Measurements from ENCODE around the gene GNL3.

GNL3 gene

GRCh38 chr3:52678265-52679198 lies 7.3 kb upstream of the GNL3 start:
- H4K20me1 ChIP-seq (ENCODE audit: insufficient read depth, low read length), result no peaks in the 10 kb centered on the region
- no peak overlapping the region for H3K27ac ChIP-seq (ENCODE audit: low read length)
- no peaks in the 10 kb centered on the region for H3K9me3 ChIP-seq (ENCODE audit: insufficient read depth, low read length)
- H3K27me3 ChIP-seq (ENCODE audit: low read depth, low read length), result no peaks in the 10 kb centered on the region
- H3K9ac ChIP-seq (ENCODE audit: low read length), result no peak overlapping the region
- H2AFZ ChIP-seq (ENCODE audit: low read depth, low read length), result no peak overlapping the region
- H3K4me1 ChIP-seq (ENCODE audit: low read length), result peaks cover 22% of the 10 kb centered on the region
- TF ChIP-seq EZH2phosphoT487 (IDR thresholded peaks at IDR 0.05; ENCODE audit: low read depth) (no peak), CTCF (IDR thresholded peaks at IDR 0.05; ENCODE audit: low read depth, low read length) (no peak)
- peaks cover 42% of the 10 kb centered on the region for H3K79me2 ChIP-seq (ENCODE audit: low read length)
- no peak overlapping the region for H3K4me2 ChIP-seq (ENCODE audit: low read length)
- peaks cover 38% of the 10 kb centered on the region for H3K36me3 ChIP-seq (replicated peaks; ENCODE audit: low read depth, low read length)
- no peak overlapping the region for H3K4me3 ChIP-seq (ENCODE audit: low read length)

DNA sequence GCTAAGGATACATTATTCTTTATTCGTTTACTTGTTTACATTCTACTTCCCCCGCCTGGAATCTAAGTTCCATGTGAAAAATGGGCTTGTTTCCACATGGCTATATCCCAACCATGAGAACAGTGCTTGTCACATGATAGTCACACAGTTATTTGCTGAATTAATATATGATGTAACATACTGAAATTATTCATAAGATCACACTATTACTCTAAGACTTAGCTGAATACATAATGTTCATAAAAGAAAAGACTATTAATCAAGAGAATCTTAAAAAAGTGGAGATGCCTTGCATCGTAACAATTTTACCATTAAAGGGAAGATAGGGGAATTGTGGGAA lies 6.7 kb upstream of the GNL3 start:
- Histone ChIP-seq H4K20me1 (ENCODE audit: insufficient read depth, low read length) (no peaks in the 10 kb centered on the region), H3K27ac (ENCODE audit: low read length) (no peak overlapping the region), H3K9me3 (ENCODE audit: insufficient read depth, low read length) (no peaks in the 10 kb centered on the region), H3K36me3 (replicated peaks; ENCODE audit: low read depth, low read length) (peaks cover 38% of the 10 kb centered on the region), H3K4me3 (ENCODE audit: low read length) (no peak overlapping the region), H2AFZ (ENCODE audit: low read depth, low read length) (no peak overlapping the region), H3K4me1 (ENCODE audit: low read length) (peaks cover 27% of the 10 kb centered on the region), H3K9ac (ENCODE audit: low read length) (no peak overlapping the region), H3K79me2 (ENCODE audit: low read length) (peaks cover 48% of the 10 kb centered on the region), H3K27me3 (ENCODE audit: low read depth, low read length) (no peaks in the 10 kb centered on the region), H3K4me2 (ENCODE audit: low read length) (no peak overlapping the region)
- TF ChIP-seq CTCF (IDR thresholded peaks at IDR 0.05; ENCODE audit: low read depth, low read length), result no peak

DNA sequence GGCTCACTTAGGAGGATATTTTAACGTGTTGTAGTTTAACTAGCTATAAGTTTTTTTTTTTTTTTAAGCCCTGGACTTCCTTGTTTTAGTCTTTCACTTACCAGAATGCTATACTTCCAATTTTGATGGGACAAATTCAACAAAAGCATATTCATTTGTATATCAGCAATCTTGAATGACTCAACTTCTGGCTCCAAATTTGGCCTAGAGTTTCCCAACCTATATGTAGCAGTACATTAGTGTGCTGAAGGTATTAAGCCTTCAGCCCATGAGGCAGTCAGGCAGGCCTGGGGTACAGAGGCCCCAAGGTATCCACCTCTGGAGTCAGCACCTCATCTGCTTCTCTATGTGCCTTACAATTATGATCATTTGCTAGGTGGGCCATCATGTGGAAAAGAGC lies 6.0 kb upstream of the GNL3 start:
- Histone ChIP-seq H3K27me3 (ENCODE audit: low read depth, low read length) (no peaks in the 10 kb centered on the region), H2AFZ (ENCODE audit: low read depth, low read length) (no peak overlapping the region), H3K36me3 (replicated peaks; ENCODE audit: low read depth, low read length) (peaks cover 38% of the 10 kb centered on the region), H4K20me1 (ENCODE audit: insufficient read depth, low read length) (no peaks in the 10 kb centered on the region), H3K4me1 (ENCODE audit: low read length) (peaks cover 33% of the 10 kb centered on the region), H3K4me3 (ENCODE audit: low read length) (no peak overlapping the region), H3K4me2 (ENCODE audit: low read length) (no peak overlapping the region), H3K27ac (ENCODE audit: low read length) (no peak overlapping the region), H3K9me3 (ENCODE audit: insufficient read depth, low read length) (no peaks in the 10 kb centered on the region), H3K79me2 (ENCODE audit: low read length) (peaks cover 54% of the 10 kb centered on the region), H3K9ac (ENCODE audit: low read length) (no peak overlapping the region)
- TF ChIP-seq CTCF (IDR thresholded peaks at IDR 0.05; ENCODE audit: low read depth, low read length), result no peak
- TF ChIP-seq EZH2phosphoT487 (IDR thresholded peaks at IDR 0.05; ENCODE audit: low read depth), result no peak

DNA sequence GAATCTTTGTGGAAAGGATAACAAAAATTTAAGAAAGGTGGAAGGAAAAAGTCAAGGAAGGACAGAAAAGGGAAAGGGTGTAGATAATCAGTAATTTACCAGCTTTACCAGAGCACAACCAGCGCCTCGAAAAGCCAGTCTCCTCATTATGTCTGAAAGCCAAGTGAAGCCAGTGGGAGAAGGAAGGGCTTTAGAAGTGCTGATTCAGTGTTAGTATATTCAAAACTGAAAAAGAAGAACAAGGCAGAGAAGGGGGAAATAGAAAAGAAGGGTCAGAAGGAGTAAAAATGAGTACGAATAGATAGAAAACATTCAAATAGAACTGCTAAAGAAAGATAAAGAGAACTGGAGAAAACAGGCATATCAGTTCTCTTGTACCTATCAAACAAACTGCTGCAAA lies 4.2 kb upstream of the GNL3 start:
- Histone ChIP-seq H2AFZ (ENCODE audit: low read depth, low read length) (no peak overlapping the region), H3K4me3 (ENCODE audit: low read length) (peak overlapping the region; percentile 15), H4K20me1 (ENCODE audit: insufficient read depth, low read length) (no peaks in the 10 kb centered on the region), H3K4me1 (ENCODE audit: low read length) (peaks cover 33% of the 10 kb centered on the region), H3K9me3 (ENCODE audit: insufficient read depth, low read length) (no peaks in the 10 kb centered on the region), H3K79me2 (ENCODE audit: low read length) (peaks cover 71% of the 10 kb centered on the region), H3K27ac (ENCODE audit: low read length) (peak overlapping the region; percentile 77), H3K36me3 (replicated peaks; ENCODE audit: low read depth, low read length) (peaks cover 36% of the 10 kb centered on the region), H3K27me3 (ENCODE audit: low read depth, low read length) (no peaks in the 10 kb centered on the region), H3K9ac (ENCODE audit: low read length) (peak overlapping the region; percentile 35), H3K4me2 (ENCODE audit: low read length) (peak overlapping the region; percentile 67)
- TF ChIP-seq CTCF (IDR thresholded peaks at IDR 0.05; ENCODE audit: low read depth, low read length) (no peak), EZH2phosphoT487 (IDR thresholded peaks at IDR 0.05; ENCODE audit: low read depth) (no peak)
